Cerebellar cortex (tissue), 1 donor: ENCODE measurements around the gene ANKLE1.
"Not testable (repeated sequence)": the region's sequence is repeated elsewhere in the genome, so short reads cannot be mapped to it uniquely, and the experiment has no call there.

ENCODE experiments used
- DNase-seq: peaks from one replicate; pipeline ENCODE4 v3.0.0-alpha.2; 2015; ENCODE audit warnings: low spot score

Gene ANKLE1

GRCh38 chr19:17246681-17247425 lies 34.8 kb upstream of the ANKLE1 start:
- DNase-seq, result no peak

GRCh38 chr19:17248011-17248776 lies 33.5 kb upstream of the ANKLE1 start:
- DNase-seq, result no peak

DNA sequence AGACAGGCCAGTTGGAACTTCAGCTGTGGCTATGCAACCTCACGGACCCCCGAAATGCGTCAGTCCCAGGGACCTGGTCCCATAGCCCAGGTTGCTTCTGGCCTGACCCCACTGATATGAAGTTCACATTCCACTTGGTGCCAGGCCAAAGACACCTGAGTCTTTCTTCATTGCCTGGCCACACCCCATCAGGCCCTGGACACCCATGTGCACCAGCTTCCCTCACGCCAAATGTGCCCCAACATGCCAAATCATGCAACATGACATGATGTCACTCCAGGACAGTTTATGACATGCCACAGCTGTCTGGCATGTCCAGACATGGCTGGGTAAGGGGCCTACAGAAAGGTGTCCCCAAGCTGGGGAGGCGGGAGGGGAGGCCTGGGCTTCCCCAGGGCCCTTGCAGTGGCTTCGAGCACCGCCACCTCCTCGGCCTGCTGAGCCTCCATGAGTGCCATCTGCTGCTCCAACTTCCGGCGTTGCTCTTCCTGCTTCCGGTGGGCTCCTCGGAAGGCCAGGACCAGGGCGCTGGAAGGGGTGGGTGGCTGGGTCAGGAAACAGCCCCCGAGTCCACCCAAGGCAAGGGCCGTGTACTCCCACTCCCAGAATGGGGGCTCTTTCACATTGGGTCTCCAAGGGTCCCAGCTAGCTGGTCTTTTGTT lies 31.7 kb upstream of the ANKLE1 start:
- no peak for DNase-seq

- no peak for DNase-seq
Measured at GRCh38 chr19:17254636-17255035, 27.1 kb upstream of the ANKLE1 start.

DNA sequence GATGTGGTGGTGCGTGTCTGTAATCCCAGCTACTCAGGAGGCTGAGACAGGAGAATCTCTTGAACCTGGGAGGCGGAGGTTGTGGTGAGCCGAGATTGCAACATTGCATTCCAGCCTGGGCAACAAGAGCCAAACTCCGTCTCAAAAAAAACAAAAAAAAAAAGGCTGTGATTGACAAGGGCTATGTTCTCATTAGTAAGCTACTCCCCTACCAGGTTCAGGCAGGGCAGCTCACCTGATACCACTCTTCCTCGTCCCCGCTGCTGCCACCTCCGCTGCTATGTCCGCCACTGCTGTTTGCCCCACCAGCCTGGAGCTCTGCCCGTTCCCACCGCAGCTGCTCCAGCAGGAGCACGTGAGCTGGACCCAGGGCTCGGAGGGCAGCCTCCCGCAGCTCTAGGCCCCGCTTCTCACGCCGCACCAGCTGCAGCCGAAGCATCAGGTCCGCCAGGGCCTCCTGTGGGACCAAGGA lies 26.5 kb upstream of the ANKLE1 start:
- no peak for DNase-seq

GRCh38 chr19:17256130-17256529 lies 25.6 kb upstream of the ANKLE1 start:
- DNase-seq, result no peak

GRCh38 chr19:17259118-17259780 lies 22.5 kb upstream of the ANKLE1 start:
- DNase-seq, result no peak

DNA sequence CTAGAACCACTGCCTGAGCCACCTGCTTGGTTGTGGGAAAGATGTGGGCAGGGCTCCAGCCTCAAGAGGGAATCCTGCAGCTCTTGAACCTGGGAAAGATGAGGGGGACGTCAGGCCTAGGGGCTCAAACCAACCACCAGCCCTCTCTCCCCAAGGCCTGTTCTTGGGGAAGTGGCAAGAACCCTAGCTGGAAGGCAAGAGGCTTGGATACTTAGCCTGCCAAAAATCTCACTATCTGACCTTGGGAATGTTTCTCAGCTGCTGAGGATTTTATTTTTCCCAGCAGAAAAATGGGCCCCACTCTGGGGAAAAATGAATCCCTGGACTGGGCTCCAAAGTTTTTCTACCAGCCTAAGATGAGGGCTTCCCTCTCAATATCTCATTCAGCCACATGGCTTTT lies 21.8 kb upstream of the ANKLE1 start:
- no peak for DNase-seq

DNA sequence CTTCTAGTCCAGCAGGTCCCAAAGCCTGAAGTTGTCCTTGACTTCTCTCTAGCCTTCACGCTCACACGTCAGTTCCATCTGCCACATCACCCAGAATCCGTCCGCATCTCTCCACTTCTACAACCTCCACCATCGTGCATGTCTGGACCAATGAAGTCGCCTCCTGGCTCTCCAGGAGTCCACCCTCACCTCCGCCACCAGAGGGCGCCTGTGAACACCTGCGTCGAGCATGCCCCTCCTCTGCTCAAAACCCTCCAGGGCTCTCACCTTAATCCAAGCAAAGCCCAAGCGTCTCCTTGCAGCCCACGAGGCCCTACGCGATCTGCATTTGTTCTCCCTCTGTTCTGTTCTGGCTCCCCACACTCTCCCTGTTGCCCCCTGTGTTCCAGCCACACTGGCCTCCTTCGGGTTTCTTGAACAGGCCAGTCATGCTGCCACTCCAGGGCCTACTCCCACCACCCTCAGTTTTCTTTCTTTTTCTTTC lies 20.8 kb upstream of the ANKLE1 start:
- peak; percentile 80 for DNase-seq

DNA sequence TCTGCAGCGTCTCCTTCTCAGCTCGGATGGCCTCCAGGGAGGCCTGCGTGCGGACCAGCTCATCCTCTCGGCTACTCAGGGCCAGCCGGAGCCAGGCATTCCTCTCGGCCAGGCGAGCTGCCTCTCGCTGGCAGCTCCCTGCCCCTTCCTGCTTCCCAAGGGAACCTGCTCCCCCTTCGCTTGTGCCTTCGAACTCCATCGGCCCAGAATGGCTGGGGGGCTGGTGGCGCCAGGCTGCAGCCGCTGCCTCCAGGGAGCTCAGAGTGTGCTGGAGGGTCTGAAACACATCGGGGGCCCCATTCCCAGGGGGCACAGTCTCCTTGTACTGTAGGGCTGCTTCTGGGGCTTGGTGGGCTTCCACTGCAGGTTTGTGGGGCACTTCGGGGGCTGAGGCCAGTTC lies 19.1 kb upstream of the ANKLE1 start:
- no peak for DNase-seq

DNA sequence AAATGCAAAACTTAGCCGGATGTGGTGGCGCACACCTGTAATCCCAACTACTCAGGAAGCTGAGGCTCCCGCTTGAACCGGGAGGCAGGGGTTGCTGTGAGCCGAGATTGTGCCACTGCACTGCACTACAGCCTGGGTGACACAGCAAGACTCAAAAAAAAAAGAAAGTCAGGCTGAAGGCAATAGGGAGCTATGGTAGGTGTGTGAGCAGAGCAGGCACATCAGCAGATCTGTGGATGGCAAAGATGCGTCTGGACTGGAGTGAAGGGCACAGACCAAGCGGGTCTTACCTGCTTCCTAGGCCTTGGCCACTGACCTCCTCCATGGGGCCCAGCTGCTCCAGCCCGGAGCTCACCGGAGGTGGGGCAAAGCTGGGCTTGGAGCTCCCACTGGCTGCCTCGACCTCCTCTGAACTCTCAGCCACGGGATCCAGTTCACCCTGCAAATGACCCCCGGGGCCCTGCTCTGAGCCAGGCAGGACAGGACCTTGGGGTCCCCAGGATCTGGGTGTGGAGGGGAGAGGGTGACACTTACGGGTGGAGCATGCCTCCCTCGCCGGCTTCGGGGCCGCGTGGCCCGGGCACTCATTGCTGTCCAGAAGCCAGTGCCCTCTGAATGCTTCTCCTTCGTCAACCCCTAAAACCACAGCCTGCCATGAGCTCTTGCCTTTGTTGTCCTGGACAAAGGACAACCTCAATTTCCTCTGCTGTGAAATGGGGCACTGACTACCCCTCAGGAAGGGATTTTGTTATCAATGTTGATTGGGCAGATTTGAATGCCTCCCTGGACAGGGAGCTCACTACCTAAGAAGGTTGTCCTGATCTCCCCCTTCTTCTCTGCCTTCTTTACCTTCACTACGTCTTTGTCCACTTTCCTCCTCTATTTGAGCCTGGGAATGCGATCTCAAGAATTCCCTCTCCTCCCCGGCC lies 17.7 kb upstream of the ANKLE1 start:
- DNase-seq, result no peak

DNA sequence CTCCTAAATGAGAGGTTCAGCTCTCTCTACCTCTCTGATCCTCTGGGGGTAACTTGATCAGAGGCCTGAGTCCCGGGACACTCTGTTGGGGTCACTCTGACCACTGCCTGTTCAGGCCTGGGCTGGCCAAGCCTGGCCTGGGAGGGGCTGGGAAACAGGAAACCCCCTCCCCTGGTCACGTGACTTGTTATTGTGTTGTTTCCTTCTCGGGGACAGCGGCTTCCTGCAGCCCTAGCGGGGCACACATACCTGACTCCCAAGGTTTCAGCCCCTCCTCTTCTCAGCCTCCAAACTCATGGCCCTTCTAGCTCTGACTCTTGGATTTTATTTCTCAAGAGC lies 17.1 kb upstream of the ANKLE1 start, which contains the start of gene USHBP1:
USHBP1 (minus strand) TSS at position 105 of the 339 bp plus-strand sequence. CDS start 446 bp downstream, outside the sequence.
- no peak for DNase-seq

DNA sequence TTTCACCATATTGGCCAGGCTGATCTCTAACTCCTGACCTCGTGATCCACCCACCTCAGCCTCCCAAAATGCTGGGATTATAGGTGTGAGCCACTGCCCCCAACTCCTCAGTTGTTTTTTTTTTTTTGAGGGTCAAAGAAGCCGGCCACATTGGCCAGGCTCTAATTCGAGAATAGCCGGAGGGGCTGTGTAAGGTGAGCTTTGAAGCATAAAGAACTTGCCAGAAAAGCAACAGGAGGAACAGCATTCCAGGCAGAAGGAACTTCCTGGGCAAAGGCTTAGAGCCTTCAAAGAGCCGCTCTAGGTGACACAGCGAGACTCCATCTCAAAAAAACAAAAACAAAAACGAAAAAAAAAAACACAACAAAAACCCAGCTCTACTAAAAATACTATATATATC lies 15.7 kb upstream of the ANKLE1 start:
- no peak for DNase-seq

DNA sequence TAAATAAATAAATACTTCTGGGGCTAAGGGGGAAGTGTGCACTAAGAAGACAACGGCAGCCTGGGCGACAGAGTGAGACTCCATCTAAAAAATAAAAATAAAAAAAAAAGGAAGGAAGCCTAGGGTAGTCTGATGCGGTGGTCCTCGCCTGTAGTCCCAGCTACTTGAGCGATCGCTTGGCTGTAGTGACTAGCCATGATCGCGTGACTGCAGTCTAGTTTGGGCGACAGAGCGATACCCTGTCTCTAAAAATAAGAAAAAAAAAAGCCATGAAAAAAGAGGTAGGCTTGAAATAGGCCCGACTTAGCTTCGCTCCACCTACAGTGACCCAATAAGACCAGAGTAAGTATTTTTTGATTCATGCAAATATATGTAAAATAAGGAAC lies 15.1 kb upstream of the ANKLE1 start:
- DNase-seq, result no peak

DNA sequence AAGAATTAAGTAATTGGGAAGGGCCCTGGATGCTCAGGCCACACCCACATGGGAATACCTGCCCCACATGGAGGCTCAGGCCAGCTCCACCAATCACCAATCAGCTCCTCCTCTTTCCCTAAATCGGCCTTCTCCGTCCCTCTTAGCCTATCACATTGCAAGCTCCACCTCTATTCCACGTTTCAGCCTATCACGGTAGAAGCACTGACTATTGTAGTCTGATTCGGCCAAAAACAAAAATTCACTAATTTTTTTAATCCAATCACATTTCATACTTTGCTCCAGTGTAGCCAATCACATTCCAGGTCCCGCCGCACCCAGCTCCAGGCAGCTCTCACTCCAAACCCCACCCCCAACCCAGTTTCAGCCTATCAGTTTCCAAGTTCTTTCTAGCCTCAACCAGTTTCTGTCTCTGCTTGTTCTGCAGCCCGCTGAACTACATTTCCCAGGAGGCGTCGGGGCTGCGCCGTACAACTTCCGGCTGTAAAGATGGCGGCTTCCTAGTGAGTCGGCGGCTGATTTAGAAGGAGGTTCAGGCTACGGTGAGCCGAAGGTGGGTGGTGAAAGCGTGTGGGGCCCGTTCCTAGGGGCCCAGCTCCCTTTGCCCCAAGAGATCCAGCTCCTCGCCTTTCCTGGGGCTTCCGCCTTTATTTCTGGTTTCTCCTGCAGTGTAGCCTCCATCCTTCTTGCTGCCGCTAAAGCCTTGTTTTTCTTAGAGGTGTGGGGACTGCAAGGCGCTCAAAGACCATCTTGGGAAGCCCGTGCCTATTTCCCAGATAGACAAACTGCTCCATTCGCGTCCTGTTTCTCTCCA lies 14.5 kb upstream of the ANKLE1 start, which contains the start of gene BABAM1:
BABAM1 (plus strand) TSS at position 469 of the 814 bp plus-strand sequence. CDS start 1,364 bp downstream, outside the sequence.
- peak; percentile 100 for DNase-seq

DNA sequence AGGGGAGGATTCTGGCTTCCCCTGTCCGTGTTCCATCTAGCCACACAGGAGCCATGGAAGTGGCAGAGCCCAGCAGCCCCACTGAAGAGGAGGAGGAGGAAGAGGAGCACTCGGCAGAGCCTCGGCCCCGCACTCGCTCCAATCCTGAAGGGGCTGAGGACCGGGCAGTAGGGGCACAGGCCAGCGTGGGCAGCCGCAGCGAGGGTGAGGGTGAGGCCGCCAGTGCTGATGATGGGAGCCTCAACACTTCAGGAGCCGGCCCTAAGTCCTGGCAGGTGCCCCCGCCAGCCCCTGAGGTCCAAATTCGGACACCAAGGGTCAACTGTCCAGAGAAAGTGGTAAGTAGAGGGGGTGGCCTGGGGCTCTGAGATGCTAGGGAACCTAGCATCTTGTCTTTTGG lies 12.9 kb upstream of the ANKLE1 start:
- no peak for DNase-seq

GRCh38 chr19:17274892-17275291 lies 6.8 kb upstream of the ANKLE1 start:
- not testable (repeated sequence) for DNase-seq

- DNase-seq, result no peak
Measured at GRCh38 chr19:17275441-17276175, 6.1 kb upstream of the ANKLE1 start.

- DNase-seq, result no peak
Measured at GRCh38 chr19:17279436-17279835, 2.3 kb upstream of the ANKLE1 start.
